Activated CD8-positive, alpha-beta memory T cell treated with anti-CD3 and anti-CD28 coated beads for 1 hour (primary cell): ENCODE results near the gene CENPP.

ENCODE experiments used
- DNase-seq, 2 donors: peaks; one replicate each; pipeline ENCODE4 v3.0.0-alpha.2; 2020; ENCODE audit warnings: low read depth in 1 of 2; ENCODE audit errors: extremely low read depth in 1 of 2

The CENPP gene

DNA sequence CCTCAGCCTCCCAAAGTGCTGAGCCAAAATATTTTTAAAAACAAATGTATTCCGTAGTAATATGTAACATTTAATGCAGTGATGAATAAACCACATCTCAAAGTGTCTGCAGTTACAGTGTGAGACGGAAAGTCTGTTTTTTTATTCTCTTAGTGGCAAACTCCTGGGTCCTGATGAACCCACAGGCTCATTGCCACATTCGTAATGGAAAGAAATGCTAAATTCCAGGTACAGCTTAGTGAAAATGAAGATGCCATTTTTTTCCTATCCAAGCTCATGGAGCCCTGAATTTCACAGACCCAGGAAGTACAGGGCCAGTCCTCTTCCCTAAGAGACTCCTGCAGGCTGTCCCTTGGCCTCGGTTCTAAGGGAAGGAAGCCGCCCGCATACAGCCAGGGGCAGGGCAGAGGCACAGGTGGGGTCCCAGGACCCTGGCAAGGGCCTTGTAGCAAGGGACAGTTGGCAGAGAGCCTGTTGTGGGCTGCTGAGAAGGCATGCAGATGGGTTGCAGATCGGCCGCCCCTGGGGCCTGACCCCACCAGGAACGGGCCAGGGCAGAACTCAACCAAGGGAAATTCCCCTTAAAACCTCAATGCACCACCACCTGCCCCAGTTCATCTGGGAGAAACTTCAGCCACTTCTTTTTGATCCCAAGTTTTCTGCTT, 308.0 kb downstream of the CENPP start:
- DNase-seq = no peak

DNA sequence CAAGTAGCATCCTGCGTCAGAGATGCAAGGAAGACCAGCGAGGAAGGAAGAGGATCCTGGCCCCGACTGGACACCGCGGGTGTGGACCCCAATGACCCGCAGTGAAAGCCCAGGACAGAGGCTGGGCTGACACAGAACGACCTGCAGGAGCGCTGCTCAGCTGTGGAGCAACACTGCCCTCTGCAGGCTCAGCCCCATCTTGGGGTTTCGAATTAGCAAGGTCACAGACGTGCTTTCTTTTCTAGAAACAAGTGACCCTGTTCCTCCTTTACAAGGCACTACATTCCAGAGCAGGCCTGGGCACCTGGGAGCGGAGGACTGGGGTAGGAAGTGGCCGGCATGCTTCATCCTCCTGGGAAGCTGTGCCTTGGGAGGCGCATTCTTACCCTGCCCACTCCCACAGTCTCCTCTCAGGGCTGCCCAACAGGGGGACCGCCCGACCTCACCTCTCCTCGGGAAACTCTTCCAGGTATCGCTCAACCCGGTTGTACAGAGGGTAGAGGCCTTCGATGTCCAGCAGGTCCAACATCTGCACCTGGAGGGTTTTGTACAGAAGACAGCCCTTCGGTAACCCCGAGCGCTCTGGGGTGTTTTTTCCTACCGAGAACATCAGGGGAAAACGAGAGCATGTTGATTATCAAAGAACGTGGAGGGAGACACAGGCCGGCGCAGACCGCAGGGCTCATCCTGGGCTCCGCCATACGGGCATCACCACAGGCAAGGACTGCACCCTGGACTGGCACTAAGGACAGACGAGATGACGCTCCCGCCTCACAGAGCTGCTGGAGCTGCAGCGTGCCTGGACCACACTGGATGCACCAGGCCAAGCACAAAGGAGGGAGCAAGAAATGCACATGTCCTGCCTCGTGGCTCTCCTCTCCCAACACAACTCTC, 309.2 kb downstream of the CENPP start:
- DNase-seq = peak; percentile 3 to 32

DNA sequence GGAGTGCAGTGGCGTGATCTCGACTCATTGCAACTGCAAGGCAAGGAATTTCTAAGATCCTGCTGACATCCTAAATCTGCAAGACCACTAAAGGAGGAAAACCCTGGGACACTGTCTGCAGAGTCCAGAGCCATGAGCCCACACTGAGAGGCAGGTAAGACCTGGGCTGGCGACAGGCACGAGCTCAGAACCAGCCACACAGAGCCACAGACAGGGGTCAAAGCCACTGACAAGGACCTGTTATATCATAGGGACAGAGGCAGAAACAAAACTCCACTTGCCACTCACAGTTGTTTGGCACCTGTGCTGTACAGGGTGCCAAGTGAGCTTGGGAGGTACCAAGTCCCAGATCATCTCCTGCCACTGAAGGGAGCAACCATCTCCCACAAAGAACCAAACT, 310.0 kb downstream of the CENPP start:
- no peak for DNase-seq

DNA sequence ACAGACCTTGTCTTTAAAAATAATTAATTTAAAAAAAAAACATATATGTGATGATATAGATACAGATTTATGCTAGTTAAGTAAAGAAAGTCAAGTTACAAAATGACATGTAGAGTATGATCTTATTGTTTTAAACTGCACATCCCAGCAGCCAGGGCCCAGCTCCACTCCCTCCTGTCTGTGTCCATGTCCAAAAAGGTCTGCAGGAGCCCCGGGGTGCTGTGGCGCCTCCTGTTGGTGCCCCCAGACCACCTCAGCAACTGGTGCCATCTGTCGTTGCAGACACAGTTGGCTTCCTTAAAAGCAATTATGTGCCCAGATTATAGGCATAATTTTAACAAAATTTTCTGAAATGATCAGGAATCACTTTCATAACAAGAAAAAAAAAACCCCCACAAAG, 310.9 kb downstream of the CENPP start:
- no peak for DNase-seq

DNA sequence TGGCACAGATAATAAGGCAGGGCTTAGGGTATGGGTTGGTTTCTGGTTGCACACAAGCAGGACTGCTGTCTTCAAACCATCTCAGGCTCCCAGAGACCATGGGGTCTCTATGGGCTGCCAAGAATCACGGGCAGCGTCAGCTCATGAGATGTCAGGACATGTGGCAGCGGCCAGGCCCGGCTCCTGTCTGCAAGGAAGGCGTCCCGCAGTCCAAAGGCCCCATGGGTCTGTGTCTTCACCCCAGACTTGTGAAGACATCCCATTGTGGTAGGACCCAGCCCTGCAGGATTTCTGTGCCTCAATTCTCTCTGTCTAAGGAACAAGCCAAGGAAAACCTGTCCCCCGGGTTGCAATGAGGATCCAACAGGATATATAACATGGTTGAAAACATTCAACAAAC, 311.6 kb downstream of the CENPP start:
- DNase-seq = no peak

DNA sequence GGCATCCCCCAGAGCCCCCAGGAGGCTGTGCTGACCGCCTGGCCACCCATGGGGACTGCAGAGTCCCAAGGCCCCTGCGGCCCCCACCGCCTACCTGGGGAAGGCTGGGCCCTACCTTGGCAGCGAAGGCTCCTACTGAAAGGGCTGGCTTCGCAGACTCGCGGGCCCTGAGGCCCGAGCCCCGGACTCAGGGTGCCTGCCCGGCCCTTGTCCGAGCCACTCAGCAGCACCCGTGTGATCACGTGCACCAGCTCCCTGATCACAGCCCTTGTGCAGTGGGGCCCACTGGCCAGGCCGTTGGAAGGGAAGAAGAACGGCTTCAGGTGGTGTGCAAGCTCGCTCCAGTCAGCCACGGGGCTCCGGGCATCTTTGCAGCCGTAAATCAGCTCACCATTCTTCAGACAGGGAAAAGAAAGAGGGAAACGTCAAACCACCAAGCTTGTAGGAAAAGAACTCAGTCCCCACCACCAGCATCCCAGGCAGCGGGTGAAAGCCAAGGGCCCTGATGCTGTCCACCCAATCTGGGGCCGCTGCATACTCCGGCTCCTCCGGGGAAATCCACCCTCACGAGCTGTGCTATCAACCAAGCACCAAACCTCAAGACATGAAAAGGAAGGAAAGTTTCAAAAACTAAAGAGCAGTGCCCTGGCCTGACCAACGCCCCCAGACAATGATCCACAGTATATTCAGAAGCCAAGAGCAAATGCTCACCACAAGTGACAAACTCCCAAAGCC, 312.3 kb downstream of the CENPP start:
- DNase-seq = no peak

DNA sequence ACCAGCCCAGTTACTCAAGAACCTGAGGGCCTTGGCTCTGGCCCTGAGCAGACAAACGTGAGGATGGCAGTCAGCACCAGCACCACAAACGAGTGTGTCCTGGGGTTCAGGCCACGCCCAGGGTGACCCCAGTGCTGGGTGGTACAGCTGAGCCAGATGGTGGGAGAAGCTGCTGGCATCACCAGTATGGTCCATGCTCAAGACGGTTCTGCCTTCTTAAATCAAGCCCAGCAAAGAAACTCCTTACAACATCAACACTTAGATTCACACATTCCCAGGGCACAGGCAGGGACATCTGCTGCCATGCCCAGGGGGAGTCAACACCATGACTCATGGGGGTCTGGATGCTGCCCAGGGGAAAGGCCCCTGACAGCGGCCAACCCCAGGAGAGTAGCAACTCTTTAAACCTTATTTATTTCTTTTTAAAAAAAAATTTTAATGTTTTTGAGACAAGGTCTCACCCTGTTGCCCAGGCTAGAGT, 312.9 kb downstream of the CENPP start:
- DNase-seq = no peak

DNA sequence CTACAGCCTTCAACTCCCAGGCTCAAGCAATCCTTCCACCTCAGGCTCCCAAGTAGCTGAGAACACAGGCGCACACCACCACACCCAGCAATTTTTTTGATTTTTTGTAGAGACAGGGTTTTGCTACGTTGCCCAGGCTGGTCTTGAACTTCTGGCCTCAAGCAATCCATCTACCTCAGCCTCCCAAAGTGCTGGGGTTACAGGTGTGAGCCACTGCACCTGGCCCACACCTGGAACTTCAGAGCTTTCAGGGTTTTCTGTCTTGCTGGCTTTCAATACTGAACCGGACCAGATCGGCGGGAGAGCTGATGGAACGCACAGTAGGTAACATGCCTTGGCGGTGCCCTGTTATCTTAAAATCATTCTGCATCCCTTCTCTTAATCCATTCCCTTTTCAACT, 313.4 kb downstream of the CENPP start:
- DNase-seq = no peak

DNA sequence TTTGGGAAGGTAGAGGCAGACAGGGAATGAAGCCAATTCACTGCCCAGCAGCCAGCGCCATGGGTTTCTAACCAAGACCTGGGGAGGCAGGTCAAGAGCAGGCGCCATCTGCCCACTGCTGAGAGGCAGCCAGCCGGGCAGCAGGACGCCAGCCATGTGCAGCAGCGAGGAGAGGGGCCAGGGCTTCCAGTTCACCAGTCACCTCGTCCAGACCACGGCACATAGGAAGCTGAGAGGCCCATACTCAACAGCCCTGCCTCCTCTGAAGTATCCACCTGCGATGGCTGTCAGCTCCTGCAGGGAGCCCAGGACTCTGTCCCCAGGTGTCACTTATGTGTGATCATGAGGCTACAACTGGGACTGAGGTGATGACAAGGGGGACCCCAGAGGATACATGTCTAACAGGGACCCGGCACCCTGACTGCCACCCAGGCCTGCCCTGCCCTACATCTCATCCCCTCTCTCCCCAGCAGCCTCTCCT, 314.1 kb downstream of the CENPP start:
- no peak for DNase-seq

DNA sequence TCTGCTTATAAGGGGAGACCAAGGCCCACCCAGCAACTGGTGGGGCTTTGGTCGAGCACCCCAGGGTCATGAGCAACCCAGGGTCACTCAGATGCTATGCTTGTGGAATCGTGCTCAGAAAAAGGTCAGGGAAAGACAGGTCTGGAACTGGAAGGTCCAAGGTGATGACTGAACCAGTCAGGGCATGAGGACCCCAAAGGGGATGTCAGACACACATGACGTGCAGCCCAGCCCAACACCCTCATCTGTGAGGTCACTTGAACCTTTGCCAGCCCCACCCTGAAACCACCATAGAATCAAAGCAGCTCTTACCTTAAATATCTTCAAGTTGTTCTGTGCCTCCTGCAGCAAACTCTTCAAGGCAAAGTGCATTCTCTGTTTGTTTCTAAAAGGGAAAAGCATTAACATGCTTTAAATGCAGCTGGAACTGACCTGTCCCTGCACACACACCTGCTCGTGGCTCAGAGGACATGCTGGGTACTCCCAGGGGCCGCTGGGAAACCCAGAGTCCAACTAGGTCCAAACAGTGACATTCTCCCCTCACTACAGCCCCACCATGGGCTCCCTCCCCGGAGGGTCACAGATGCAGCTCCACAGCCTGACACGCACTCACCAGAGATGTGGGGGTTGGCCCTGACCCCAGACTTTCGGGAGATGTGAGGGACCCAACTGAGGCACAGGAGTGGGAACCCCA, 314.8 kb downstream of the CENPP start:
- DNase-seq = no peak

DNA sequence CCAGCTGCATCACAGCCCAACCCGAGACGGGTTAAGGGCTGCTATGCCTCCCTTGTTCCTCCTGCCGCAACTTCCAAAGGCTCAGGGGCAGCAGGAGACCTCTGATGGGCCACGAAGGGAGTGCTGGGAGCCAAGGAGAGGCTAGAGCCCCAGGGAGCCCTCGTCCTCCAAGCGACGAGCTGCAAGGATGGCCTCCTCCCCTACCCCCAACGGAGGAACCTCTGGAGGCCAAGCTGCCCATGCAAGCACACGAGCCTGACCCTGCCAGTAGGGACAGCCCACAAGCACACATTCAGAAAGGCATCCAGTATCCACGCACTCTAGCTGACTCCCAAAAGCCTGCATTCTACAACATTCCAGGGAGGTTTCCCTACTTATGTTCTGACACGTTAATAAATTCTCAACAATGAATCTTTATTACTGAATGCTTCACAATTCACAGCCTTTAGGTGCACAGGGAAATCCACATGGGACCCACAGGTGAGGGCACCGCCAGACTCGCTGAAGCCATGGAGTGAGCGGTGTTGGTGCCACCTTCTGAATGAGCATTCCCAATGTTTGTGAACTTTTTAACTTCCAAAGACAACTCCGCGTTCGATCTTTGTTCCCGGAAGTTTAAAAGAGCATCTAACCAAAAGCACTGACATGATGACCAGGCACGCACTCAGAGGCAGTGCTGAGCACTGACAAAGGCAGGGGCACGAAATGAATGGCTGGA, 315.5 kb downstream of the CENPP start:
- DNase-seq = no peak

DNA sequence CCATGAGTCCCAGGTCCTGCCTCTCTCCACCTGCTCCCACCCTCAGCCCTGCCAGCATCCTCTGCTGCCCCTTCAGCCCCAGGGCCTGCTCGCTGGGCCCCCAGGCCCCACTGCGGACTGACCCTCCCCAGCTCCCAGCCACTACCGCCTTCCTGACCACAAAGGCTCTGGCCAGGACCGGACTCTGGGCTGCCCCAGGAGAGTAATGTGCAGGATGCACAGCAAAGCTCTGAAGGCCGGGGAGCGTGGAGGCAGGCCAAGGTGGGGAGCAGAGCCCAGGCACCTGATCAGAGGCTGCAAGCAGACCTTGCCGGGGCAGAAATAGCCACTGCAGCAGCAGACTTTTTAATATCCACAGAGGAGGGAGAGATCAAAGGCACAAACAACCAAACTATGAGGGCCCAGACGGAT, 316.3 kb downstream of the CENPP start:
- no peak for DNase-seq

DNA sequence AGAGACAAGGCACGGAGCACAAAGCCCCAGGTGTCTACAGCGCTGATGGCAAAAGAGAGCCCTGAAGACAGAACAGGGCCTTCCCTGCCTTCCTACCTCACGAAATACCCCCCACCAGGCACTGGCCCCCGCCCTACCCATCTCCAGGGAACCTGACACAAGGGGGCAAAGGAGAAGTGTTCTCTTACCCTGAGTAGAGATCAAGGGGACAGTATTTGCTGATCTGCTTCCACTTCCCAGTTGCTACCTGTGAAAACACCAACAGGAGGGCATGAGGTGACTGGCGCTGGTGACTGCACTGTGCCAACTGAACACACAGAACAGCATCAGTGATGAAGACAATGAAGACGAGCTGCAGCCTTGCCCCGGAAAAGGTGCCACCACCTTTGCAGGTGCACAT, 316.8 kb downstream of the CENPP start:
- DNase-seq = no peak

DNA sequence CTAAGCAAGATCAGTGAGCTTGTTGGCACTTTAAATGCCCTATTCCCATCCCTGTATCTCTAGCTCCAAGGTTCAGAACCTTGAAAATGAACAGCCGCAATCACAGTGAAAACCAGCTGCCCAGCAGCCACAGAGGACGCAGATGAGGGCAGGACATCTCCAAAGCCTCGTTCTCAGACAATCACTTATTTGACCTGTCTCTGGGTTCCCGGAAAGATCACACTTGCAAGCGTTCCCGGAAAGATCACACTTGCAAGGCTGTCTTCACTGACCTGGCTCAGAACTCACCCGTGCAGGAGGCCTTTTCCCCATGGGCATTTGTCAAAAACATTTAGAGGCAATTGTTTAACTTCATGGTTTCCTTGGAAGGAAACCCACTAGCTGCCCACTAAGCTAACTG, 318.5 kb downstream of the CENPP start:
- DNase-seq = no peak

DNA sequence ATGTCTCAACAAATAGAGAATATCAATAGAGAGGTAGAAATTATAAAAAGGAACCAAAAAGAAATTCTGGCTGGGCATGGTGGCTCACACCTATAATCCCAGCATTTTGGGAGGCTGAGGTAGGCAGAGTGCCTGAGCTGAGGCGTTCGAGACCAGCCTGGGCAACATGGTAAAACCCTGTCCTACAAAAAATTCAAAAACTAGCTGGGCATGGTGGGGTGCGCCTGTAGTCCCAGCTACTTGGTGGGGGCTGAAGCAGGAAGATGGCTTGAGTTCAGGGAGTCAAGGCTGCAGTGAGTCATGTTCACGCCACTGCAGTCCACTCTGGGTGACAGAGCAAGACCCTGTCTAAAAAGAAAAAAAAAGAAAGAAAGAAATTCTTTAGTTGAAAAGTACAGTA, 319.3 kb downstream of the CENPP start:
- DNase-seq = no peak

DNA sequence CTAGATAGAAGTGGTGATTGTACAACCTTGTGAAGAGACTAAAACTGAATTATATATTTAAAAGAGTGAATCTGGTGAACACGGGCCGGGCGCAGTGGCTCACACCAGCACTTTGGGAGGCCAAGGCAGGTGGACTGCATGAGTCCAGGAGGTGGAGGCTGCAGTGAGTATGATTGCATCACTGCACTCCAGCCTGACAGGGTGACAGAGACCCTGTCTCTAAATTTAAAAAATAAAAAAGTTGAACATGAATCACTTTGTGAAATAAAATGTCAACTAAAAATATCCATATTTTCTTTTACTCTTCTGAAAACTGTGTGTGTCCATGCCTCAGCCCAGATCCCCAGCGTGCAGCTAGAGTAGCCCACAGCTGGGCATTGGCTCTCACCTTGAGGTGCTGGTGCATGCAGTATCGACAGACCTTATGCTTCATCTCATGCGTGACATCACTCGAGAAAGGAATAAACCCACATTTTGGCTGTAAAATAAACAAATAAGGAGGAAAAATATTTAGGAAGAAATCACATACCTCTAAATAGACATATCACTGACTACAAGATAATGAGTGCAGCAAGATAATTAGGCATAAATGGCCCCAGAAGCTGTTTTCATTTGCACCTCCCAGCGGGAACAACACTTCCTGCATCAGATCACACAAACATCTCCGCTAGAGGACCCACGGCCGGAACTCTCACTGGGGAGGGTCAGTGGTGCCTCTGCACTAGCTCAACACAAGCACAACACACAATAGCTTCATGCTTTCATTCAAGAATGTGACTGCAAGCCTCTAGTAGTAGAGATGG, 322.1 kb downstream of the CENPP start:
- DNase-seq = no peak

DNA sequence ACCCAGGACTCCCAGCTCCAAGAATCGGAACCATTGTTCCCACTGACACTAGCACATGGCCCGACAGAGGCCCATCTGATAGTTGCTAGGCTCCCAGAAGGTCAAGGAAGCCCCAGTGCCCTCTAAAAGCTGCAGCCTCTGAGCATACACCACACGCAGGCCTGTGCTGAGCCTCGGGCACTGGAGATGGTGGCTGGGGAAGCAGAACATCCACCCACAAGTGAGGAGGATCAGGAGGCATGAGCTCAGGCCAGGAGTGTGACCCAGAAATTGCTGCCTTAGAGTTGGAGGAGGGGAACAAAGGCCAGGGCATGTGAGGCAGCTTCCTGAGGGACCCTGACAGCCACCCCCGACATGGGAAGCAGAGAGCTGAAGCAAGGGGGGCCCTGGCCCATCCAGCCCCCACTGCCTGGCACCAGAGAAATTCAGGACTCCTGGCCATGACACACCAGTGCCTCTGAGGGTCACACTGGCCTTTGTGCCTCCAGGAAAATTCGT, 322.8 kb downstream of the CENPP start:
- DNase-seq = no peak

DNA sequence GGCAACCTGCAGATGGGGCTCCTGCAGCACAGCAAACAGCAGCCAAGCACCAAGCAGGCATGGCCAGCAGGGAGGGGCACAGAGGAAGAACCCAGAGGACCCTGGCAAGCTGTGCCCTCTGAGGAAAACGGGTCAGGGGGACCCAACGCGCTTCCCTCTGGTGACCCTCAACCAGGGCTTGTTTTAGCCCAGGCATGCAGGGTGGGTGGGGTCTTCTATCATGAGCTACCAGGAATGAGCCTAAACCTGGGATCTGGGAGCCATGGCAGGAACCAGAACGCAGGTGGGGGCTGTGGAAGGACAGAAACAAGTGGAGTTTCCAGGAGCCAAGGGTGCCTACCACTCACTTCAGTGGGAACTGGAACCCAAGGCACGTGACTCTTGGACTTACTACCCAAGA, 323.3 kb downstream of the CENPP start:
- no peak for DNase-seq

DNA sequence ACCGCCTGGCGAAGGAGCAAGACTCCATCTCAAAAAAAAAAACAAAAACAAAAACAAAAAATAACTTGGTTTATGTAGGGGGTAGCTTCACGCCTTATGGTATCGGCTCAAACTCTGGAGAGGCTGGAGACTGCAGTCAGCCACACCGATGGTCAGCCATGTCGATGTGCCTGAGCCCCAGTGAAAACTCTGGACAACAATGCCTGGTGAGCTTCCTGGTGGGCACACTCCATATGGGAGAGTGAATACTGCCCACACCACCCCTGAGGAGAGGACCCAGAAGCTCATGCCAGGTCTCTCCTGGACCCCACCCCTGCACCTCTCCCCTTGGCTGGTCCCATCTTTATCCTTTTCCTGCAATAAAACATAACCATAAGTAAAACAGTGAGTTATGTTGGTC, 324.5 kb downstream of the CENPP start:
- no peak for DNase-seq
